Measurements from ENCODE around the gene ATP8B1.

The ATP8B1 gene

GRCh38 chr18:57819671-57820460 lies 16.8 kb upstream of the ATP8B1 start:
- H3F3A ChIP-seq (ENCODE audit: insufficient read depth): no peaks in the 10 kb centered on the region
- H3K9me3 ChIP-seq (ENCODE audit: insufficient read depth, low read length): no peaks in the 10 kb centered on the region
- no peak overlapping the region for H2AFZ ChIP-seq (ENCODE audit: low read depth, low read length, severe bottlenecking)
- H3K4me2 ChIP-seq (ENCODE audit: low read depth, low read length, poor library complexity, severe bottlenecking): no peak overlapping the region
- no peak overlapping the region for H3K4me3 ChIP-seq (ENCODE audit: insufficient read depth, low read length, poor library complexity, severe bottlenecking)
- no peaks in the 10 kb centered on the region for H3K9me2 ChIP-seq (replicated peaks; ENCODE audit: insufficient read depth, low read length)
- no peak overlapping the region for H3K27ac ChIP-seq (ENCODE audit: low read depth, low read length)
- no peak for TF ChIP-seq EZH2phosphoT487 (conservative IDR thresholded peaks at IDR 0.05; ENCODE audit: low read length)
- TF ChIP-seq, protein P1, sequence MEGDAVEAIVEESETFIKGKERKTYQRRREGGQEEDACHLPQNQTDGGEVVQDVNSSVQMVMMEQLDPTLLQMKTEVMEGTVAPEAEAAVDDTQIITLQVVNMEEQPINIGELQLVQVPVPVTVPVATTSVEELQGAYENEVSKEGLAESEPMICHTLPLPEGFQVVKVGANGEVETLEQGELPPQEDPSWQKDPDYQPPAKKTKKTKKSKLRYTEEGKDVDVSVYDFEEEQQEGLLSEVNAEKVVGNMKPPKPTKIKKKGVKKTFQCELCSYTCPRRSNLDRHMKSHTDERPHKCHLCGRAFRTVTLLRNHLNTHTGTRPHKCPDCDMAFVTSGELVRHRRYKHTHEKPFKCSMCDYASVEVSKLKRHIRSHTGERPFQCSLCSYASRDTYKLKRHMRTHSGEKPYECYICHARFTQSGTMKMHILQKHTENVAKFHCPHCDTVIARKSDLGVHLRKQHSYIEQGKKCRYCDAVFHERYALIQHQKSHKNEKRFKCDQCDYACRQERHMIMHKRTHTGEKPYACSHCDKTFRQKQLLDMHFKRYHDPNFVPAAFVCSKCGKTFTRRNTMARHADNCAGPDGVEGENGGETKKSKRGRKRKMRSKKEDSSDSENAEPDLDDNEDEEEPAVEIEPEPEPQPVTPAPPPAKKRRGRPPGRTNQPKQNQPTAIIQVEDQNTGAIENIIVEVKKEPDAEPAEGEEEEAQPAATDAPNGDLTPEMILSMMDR (IDR thresholded peaks at IDR 0.05; ENCODE audit: insufficient read depth, low read length, poor library complexity, severe bottlenecking): no peak
- H3K79me2 ChIP-seq (ENCODE audit: insufficient read depth, low read length): no peaks in the 10 kb centered on the region
- H3K9ac ChIP-seq (ENCODE audit: low read length): no peak overlapping the region
- H4K20me1 ChIP-seq (ENCODE audit: low read depth, low read length): no peaks in the 10 kb centered on the region
- no peaks in the 10 kb centered on the region for H3K27me3 ChIP-seq (ENCODE audit: low read length)
- no peaks in the 10 kb centered on the region for H3K36me3 ChIP-seq (ENCODE audit: low read length)

- H3F3A ChIP-seq (ENCODE audit: insufficient read depth): no peaks in the 10 kb centered on the region
- no peaks in the 10 kb centered on the region for H4K20me1 ChIP-seq (ENCODE audit: low read depth, low read length)
- H3K9ac ChIP-seq (ENCODE audit: low read length): no peak overlapping the region
- no peaks in the 10 kb centered on the region for H3K27me3 ChIP-seq (ENCODE audit: low read length)
- no peak overlapping the region for H3K27ac ChIP-seq (ENCODE audit: low read depth, low read length)
- no peaks in the 10 kb centered on the region for H3K79me2 ChIP-seq (ENCODE audit: insufficient read depth, low read length)
- H3K36me3 ChIP-seq (ENCODE audit: low read length): no peaks in the 10 kb centered on the region
- H3K4me3 ChIP-seq (ENCODE audit: insufficient read depth, low read length, poor library complexity, severe bottlenecking): no peak overlapping the region
- no peaks in the 10 kb centered on the region for H3K9me2 ChIP-seq (replicated peaks; ENCODE audit: insufficient read depth, low read length)
- TF ChIP-seq EZH2phosphoT487 (conservative IDR thresholded peaks at IDR 0.05; ENCODE audit: low read length): no peak
- TF ChIP-seq, protein P1 (IDR thresholded peaks at IDR 0.05; ENCODE audit: insufficient read depth, low read length, poor library complexity, severe bottlenecking): no peak
- H3K9me3 ChIP-seq (ENCODE audit: insufficient read depth, low read length): no peaks in the 10 kb centered on the region
- no peak overlapping the region for H2AFZ ChIP-seq (ENCODE audit: low read depth, low read length, severe bottlenecking)
- H3K4me2 ChIP-seq (ENCODE audit: low read depth, low read length, poor library complexity, severe bottlenecking): no peak overlapping the region
Measured at GRCh38 chr18:57819119-57819518, 16.0 kb upstream of the ATP8B1 start.

- H3F3A ChIP-seq (ENCODE audit: insufficient read depth): no peaks in the 10 kb centered on the region
- TF ChIP-seq EZH2phosphoT487 (conservative IDR thresholded peaks at IDR 0.05; ENCODE audit: low read length): no peak
- TF ChIP-seq, protein P1 (IDR thresholded peaks at IDR 0.05; ENCODE audit: insufficient read depth, low read length, poor library complexity, severe bottlenecking): no peak
- H3K9me2 ChIP-seq (replicated peaks; ENCODE audit: insufficient read depth, low read length): no peaks in the 10 kb centered on the region
- H3K36me3 ChIP-seq (ENCODE audit: low read length): no peaks in the 10 kb centered on the region
- no peaks in the 10 kb centered on the region for H3K79me2 ChIP-seq (ENCODE audit: insufficient read depth, low read length)
- H3K9ac ChIP-seq (ENCODE audit: low read length): no peak overlapping the region
- peaks cover 17% of the 10 kb centered on the region for H3K9me3 ChIP-seq (ENCODE audit: insufficient read depth, low read length)
- no peak overlapping the region for H3K4me3 ChIP-seq (ENCODE audit: insufficient read depth, low read length, poor library complexity, severe bottlenecking)
- no peak overlapping the region for H2AFZ ChIP-seq (ENCODE audit: low read depth, low read length, severe bottlenecking)
- no peak overlapping the region for H3K27ac ChIP-seq (ENCODE audit: low read depth, low read length)
- no peak overlapping the region for H3K4me2 ChIP-seq (ENCODE audit: low read depth, low read length, poor library complexity, severe bottlenecking)
- H3K27me3 ChIP-seq (ENCODE audit: low read length): no peaks in the 10 kb centered on the region
- no peaks in the 10 kb centered on the region for H4K20me1 ChIP-seq (ENCODE audit: low read depth, low read length)
Measured at GRCh38 chr18:57816208-57816954, 13.3 kb upstream of the ATP8B1 start.

All from SU-DHL-6 (cell line).